PFSK-1 (cell line): ENCODE data around the gene WDR90.

Experiments
- FOXP2 ChIP-seq: optimal IDR thresholded peaks from 2 replicates; pipeline ENCODE3; 2011; ENCODE audit warnings: borderline replicate concordance, control low read depth, inconsistent platforms; ENCODE audit not compliant: insufficient read depth; ENCODE audit errors: extremely low read length, extremely low read depth
- POLR2AphosphoS5 ChIP-seq: IDR thresholded peaks from 2 replicates; pipeline ENCODE4 v1.6.1; 2012; ENCODE audit warnings: low read depth, mild to moderate bottlenecking, control low read depth, low read length, moderate library complexity
- REST ChIP-seq, 2 experiments: IDR thresholded peaks; 2 replicates each; pipeline versions ENCODE4 v1.6.1 to v1.8.0; 2011 to 2012; ENCODE audit warnings: low read depth in 2 of 2, low read length in 2 of 2, control low read depth in 1 of 2, inconsistent platforms in 1 of 2, mild to moderate bottlenecking in 1 of 2, moderate library complexity in 1 of 2; ENCODE audit not compliant: insufficient read depth in 1 of 2
- SIN3A ChIP-seq: IDR thresholded peaks from 2 replicates; pipeline ENCODE4 v1.6.1; 2012; ENCODE audit warnings: mild to moderate bottlenecking, low read length, moderate library complexity, borderline replicate concordance; ENCODE audit not compliant: insufficient read depth
- TAF1 ChIP-seq: IDR thresholded peaks from 2 replicates; pipeline ENCODE4 v1.6.1; 2012; ENCODE audit warnings: low read length, control low read depth, borderline replicate concordance; ENCODE audit not compliant: insufficient read depth

GRCh38 chr16:645852-646678 is 3.1 kb upstream of the WDR90 start:
- TF ChIP-seq REST (IDR thresholded peaks at IDR 0.05; ENCODE audit: insufficient read depth in 1 of 2, low read depth in 2 of 2, low read length in 2 of 2) (no peak), TAF1 (no peak), POLR2AphosphoS5 (no peak), SIN3A (no peak), FOXP2 (no peak)
